Measurements from ENCODE around the gene ASPHD2.

Gene ASPHD2

GRCh38 chr22:26479043-26479791 is 50.2 kb downstream of the ASPHD2 start:
- no peak for DNase-seq

GRCh38 chr22:26479792-26480610 is 50.9 kb downstream of the ASPHD2 start:
- DNase-seq, result no peak

DNA sequence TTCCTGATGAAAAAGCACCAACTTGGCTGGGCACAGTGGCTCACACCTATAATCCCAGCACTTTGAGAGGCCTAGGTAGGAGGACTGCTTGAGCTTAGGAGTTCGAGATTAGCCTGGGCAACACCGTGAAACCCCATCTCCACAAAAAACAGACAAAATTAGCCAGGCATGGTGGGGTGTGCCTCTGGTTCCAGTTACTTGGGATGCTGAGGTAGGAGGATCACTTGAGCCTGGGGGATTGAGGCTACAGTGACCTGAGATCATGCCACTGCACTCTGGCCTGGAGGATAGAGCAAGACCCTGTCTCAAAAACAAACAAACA is 51.5 kb downstream of the ASPHD2 start:
- no peak for DNase-seq

- no peak for DNase-seq
Measured at GRCh38 chr22:26481112-26481693, 52.1 kb downstream of the ASPHD2 start.

DNA sequence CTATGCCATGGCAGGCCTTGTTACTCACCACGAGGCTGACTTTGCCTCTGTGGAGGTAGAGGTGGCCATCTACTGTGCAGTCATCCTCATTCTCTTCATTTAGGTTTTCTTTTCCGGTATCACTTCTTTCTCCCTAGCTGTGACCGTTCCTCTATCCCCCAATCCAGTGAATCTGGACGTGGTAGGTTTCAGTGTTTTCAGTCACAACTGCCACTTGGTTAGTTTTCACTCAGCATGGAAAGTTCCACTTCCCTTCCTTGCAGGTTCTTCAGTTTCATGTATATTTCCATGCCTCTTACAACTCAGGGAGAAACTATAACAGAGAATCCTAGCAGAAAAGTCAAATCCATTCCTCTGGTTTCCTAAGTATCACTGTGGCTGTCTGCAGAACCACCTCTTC is 52.6 kb downstream of the ASPHD2 start:
- no peak for DNase-seq

- DNase-seq, result no peak
Measured at GRCh38 chr22:26482161-26482560, 53.1 kb downstream of the ASPHD2 start.

GRCh38 chr22:26483043-26483438 is 54.0 kb downstream of the ASPHD2 start:
- no peak for DNase-seq

GRCh38 chr22:26483439-26484359 is 54.6 kb downstream of the ASPHD2 start, which contains the start of the genes HPS4 and SRRD:
TSS of gene HPS4 (minus strand) at chr22:26483783. CDS start at chr22:26481762, 2,021 bp downstream.
TSS of gene SRRD (plus strand) at chr22:26483877. CDS start at chr22:26483891, 14 bp downstream.
- peak; percentile 88 for DNase-seq

DNA sequence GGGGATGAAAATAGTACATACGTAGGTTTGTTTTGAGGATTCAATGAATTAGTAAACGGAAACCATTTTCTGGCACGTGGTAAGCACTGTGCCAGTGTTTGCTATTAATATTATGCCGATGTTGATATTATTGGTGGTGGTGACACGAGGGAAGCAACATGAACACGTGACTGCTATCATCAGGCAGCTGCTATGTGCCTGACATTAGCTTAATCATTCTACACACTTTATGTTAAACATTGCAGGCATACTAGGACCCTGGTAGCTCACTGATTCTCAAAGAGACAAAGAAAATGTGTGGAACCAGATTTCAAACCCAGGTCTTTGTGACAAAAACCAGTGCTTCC is 55.3 kb downstream of the ASPHD2 start:
- no peak for DNase-seq

DNA sequence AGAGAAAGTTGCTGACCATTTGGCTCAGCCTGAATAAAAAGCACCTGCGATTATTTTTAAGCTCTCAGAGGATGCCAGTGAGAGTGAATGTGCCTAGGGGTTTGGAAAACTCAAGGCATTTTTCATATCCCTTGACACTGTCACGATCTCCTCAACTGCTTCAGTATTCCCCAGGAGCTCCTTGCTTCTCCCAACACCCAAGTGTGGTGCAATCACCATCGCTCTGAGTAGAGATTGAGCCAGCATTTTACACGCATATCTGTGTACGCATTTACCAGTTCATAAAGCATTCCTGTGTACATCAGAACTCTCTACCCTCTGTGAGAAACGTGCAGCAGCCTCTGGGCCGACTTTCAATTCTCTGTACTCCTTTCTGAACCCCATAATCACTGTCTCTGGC is 56.0 kb downstream of the ASPHD2 start:
- DNase-seq, result no peak

- no peak for DNase-seq
Measured at GRCh38 chr22:26485806-26486390, 56.8 kb downstream of the ASPHD2 start.

DNA sequence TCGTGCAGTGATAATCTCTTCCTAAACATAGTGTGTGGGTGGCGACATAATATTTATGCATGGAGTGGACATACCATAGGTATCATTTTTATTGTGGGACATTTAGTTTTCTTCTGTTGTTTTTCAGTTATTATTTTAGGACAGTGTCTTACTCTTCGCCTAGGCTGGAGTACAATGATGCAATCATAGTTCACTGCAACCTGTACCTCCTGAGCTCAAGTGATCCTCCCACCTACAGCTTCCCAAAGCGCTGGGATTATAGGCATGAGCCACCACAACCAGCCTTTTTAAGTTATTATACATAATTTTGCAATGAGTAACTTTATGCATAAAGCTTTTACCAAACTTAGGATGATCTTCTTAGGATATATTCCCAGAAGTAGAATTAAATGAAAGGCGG is 57.3 kb downstream of the ASPHD2 start:
- no peak for DNase-seq

DNA sequence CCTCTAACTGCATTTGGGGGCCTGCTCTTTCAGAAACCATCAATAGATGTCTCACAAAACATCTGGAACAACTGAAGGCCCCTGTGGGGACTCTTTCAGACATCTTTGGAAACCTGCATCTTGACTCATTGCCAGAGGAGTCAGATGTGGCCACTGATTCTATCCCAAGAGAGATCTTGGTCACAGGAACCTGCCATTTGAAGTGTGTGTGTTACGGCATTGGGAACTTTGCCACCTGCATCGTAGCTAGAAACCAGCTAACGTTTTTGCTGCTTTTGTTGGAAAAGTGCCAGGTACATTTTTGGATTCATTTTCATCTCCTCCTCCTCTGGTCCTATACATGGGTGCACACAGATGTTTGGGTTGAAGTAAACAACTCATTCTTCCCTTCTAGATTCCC is 58.9 kb downstream of the ASPHD2 start:
- DNase-seq, result no peak

- no peak for DNase-seq
Measured at GRCh38 chr22:26489447-26490036, 60.5 kb downstream of the ASPHD2 start.

DNA sequence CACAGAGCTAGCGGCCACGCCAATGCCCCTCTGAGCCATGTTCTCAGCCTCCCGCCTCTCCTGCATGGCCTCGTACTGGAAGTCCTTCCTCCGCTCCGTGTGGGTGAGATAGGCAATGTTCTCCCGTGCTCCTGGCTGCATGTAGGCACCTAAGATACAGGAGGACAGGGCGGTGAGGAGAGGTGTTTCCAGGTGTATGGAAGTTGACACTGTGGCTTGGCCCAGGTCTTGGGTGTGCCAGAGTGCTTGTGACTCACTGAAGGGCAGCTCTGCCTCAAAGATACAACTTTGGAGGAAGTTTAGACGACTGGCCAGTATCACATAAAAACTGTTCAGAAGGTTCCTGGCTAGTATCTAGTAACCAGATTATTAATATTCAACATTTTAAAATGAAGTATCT is 63.2 kb downstream of the ASPHD2 start:
- DNase-seq, result no peak

GRCh38 chr22:26494506-26494905 is 65.4 kb downstream of the ASPHD2 start:
- DNase-seq, result no peak
